ENCODE results near the gene UBLCP1.
"Not testable (repeated sequence)": the region's sequence is repeated elsewhere in the genome, so short reads cannot be mapped to it uniquely, and the experiment has no call there.

The UBLCP1 gene
- 14.8 to 56.1 (median 28.6) reads per million in 17 experiments for total RNA-seq

DNA sequence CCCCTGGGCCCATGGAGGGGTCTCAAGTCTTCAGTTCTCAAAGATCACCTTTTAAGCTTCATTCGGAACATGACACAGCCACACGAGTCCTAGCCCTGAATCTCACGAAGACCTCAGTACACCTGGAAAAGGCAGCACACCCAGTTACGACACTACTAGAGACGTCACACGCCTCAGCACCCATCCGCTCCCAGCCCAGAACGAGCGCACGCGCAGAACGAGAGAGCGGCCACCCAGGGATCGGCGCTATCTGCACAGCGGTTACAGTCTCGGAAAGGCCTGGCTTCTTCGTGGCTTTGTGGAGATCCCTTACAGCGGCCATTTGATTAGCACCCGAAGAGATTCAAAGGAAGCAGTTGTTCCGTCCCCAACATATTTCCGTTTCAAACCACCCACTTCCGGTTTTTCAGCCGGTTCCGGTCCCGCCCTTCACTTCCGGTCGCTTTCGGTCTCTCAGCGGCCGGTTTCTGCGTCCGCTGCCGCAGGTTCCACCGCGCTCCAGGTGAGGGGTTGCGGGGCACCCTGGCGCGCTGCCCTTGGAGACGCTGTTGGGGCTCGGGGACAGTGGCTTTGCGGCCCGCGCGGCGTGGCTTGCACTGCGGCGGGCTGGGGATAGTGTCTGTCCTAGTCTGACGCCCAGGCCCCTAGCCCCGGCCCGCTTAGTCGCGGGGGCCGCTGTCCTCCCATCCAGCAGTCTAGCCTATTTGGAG is at the start of gene UBLCP1:
UBLCP1 (plus strand) TSS at position 432 of the 710 bp plus-strand sequence. CDS start 5,626 bp downstream, outside the sequence.
- DNase-seq = peak; percentile 83 to 92 (median 88)

GRCh38 chr5:159214486-159215271 is 48.4 kb upstream of the UBLCP1 start:
- DNase-seq = no peak

GRCh38 chr5:159215886-159216285 is 47.2 kb upstream of the UBLCP1 start:
- DNase-seq = no peak

GRCh38 chr5:159216454-159216853 is 46.6 kb upstream of the UBLCP1 start:
- peak in 2 of 4 experiments; percentile 7 to 12 for DNase-seq

GRCh38 chr5:159217236-159217635 is 45.9 kb upstream of the UBLCP1 start:
- DNase-seq = no peak

DNA sequence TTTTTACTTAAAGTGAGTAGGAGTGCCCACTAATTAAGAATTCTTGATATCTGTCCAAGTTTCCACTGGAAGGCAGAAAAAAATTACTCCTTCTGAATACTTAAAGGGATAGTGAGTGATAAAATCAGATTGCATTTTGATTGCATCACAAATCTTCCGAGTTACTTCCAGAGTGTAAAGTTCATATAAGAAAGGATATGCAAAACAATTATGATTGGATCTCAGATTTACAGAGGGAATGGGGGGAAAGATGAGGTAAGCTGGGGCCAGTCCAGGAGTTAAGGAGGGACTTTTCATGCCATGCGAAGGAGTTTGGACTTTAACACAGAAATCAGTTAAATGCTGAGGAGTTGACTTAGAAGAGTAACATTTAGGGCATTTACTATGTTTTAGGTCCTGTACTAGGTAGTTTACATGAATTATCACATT is 44.5 kb upstream of the UBLCP1 start:
- no peak for DNase-seq

DNA sequence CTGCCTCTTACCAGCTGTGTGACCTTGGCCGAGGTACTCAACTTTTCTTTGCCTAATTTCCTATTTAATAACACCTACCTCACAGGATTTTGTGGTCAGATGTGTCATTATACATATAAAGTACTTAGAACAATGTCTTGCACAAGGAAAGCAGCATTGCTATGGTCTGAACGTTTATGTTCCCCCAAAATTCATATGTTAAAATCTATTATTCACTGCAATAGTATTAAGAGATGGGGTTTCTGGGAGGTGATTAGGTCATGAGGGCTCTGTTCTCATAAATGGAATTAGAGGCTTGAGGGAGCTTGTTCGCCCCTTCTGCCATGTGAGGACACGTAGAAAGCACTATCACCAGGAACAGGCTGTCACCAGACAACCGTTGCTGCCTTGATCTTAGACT is 42.9 kb upstream of the UBLCP1 start:
- DNase-seq = no peak

DNA sequence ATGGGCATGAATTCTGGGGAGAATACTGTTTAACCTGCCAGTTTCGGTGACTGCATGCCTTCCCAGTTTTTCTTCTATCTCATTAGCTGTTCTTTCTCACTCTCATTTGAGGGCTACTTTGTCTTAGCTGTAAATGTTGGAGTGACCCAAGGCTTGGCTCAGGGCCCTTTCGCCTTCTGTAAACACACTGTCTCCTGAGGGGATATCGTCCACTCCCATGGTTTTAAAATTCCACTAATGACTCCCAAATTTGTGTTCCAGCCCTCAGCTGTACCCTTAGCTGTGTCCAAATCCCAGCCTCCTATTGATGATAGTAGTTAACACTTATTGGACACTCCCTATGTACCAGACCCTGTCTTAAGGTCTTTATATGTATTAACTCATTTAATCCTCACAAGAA is 39.6 kb upstream of the UBLCP1 start:
- no peak for DNase-seq

- no peak for DNase-seq
Measured at GRCh38 chr5:159224471-159224870, 38.6 kb upstream of the UBLCP1 start.

DNA sequence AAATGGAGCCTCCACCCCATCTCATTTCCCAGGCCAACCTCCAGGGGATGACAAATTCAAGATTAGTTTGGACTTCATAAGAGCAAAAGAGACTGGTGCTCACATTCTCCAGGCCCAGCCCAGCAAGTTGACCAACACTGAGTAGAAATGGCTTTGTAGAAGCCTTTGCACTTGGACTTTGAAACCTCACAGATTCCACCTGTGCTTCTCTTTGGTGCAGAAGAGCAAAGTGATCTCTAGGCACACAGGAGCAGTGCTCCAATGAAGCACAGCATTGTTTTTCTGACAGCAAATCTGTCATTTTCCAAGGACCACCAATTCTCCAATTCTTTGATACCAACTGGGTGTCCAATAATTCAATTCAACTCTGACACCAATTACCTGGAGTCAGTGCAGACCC is 36.6 kb upstream of the UBLCP1 start:
- DNase-seq = no peak

DNA sequence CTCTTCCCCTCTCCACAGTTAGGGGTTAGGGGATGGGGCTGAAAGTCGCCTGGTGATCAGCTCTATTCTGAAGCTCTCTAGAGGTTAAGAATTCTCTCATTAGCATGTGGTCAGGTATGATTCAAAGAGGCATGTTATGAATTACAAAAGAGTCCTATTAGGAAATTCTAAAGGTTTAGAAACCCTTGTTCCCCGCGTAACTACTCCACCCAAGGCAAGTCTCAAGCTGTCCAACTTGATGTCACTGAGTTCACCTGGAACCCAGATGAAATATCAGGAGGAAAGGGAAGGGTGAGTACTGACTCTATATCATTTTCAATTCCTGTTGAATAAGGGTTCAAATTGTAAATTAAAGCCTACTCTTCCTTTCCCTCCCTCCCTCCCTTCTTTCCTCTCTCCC is 35.6 kb upstream of the UBLCP1 start:
- peak in 3 of 4 experiments; percentile 8 to 34 (median 30) for DNase-seq

GRCh38 chr5:159228097-159228496 is 35.0 kb upstream of the UBLCP1 start:
- DNase-seq = not testable (repeated sequence)

DNA sequence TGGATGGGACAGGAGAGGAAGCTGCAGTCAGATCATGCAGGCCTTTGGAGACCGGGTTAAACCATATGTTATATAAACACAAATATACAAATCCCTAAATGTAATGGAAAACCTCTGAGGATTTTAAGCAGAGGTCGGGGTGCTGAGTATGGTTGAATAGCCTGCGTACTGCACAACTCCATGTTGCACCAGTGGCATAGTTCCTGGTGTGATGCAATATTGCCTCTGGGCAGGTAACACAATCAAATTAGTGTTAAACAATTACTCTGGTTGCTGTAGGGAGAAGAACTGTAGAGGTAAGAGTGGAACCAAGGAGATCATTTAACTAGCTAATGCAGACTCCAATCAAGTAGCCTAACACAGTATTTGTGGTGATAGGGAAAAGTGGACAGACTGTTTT is 32.4 kb upstream of the UBLCP1 start:
- DNase-seq = no peak

DNA sequence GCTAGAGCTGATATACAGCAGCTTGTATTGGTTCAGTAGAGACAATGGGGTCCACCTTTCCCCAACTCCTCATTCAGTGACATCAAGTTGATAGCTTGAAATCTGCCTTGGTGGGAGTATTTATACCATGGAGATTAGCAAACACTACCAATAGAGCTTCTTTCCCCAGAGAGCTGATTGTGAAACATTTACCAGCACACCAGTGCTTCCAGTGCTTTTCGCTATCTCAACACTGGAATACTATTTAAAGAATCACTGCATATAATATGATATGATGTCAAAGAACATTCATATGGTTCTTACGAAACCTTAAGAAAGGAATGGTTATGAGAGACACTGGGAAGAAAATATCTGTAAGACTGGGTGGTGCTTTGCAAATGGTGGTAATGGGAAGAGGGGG is 31.9 kb upstream of the UBLCP1 start:
- DNase-seq = no peak

DNA sequence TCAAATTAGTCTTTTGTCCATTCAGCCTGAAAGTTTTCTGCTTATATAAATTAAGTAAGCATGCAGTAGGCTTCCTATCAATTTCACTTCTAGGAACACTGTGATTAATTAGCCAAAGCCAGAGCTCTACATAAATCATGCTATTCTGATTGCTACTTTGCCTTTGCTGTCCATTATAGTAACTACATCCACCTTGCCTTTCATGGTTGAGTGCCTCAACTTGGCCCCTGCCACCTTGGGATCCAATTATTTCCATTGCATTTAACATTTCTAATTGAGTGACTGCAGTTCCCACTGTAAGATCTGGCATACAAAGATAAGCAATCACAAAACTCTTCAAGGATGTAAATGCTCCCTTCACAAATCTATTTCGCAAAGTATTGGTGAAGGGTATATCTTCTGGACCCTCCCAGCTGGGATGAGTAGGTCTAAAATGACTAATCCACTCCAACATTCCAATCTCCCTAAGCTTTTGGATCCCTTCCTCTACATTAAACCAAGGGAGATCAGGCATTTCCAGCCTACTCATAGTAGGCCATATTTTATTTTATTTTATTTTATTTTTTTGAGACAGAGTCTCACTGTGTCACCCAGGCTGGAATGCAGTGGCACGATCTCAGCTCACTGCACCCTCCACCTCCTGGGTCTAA is 27.1 kb upstream of the UBLCP1 start:
- DNase-seq = not testable (repeated sequence)

DNA sequence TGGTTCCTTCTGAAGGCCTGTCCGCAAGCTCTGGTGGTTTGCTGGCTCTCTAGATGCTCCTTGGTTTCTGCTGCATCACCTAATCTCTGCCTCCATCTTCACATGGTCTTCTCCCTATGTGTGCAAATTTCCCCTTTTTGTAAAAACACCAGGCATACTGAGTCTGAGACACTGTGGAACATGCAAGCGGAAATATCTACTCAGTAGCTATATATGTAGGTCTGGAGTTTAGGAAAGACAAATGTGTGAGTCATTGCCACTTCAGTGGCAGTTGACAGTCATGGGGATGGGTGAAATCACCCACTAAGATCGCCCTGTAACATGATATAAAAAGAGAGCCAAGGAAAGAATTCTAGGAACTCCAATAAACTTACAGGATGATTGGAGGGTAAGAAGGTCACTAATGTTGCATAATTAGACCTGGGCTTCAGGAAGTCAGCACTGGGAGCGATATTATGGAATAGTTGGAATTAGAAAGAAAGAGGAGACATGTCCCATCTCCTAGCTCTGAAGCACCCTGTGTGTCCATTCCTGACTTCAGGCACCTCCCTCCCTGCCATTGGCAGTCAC is 22.7 kb upstream of the UBLCP1 start:
- DNase-seq = peak; percentile 54 to 86 (median 72)

GRCh38 chr5:159241946-159242552 is 21.0 kb upstream of the UBLCP1 start:
- peak in 2 of 4 experiments; percentile 30 to 44 for DNase-seq

- DNase-seq = peak; percentile 5 to 41 (median 31)
Measured at GRCh38 chr5:159242656-159243055, 20.4 kb upstream of the UBLCP1 start.

DNA sequence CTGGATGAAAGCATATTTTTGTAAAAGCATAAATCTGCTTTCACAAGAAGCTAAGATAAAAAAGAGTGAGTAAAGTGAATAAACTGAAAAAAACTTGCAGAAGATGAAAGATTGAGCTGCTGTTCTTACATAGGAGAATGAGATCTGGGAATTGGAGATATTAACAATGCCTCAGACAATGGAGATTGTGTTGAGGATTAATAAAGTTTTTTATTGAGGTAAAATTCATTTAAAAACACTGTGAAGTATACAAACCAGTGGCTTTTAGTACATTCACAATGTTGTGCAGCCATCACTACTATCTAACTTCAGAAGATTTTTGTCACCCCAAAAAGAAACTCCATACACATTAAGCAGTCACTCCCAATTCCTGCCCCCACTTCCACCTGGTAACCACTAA is 19.7 kb upstream of the UBLCP1 start:
- no peak for DNase-seq

- no peak for DNase-seq
Measured at GRCh38 chr5:159244163-159244562, 18.9 kb upstream of the UBLCP1 start.

DNA sequence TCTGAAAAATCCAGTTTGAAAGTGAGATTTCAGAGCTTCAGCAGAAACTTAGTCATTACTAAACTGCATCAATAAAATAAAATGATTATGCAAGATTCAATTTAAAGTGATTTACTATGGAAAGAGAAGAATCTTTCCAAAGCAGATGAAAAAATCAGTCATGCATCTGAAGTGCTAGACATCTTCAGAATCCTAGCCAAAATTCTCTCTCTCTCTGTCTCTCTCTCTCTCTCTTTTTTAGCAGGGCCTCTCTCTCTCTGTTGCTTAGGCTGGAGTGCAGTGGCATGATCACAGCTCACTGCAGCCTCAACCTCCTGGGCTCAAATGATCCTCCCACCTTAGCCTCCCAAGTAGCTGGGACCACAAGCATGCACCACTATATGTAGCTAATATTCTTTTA is 18.2 kb upstream of the UBLCP1 start:
- DNase-seq = no peak

GRCh38 chr5:159249158-159249557 is 13.9 kb upstream of the UBLCP1 start:
- DNase-seq = no peak

DNA sequence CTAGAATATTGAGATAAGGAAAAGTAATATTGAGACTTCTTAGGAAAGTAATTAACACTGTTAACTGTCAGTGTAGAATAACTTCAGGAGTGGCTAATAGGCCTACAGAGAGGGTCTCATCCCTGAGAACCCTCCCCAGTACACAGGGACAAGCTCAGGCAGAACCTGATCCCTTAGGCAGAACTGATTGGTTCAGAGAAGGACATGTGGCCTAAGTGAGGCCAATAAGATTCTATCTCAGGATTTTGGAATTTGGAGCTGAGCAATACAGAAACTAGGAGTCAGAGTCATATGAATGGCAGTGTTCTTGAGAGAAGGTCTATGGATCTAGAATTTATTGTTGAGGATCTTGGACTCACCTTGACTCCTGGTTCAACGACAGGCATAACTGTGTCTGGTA is 10.9 kb upstream of the UBLCP1 start:
- DNase-seq = no peak

All from suppressor macrophage (primary cell).